A204.1 (cell line): ENCODE data around the gene NEURL1.
"Not testable (repeated sequence)": the region's sequence is repeated elsewhere in the genome, so short reads cannot be mapped to it uniquely, and the experiment has no call there.

Source experiments
- FAIRE-seq: peaks from 2 replicates; lab custom pipeline; 2012; peaks lifted over from hg19 to GRCh38; lab: Jason Lieb, UNC

The NEURL1 gene

DNA sequence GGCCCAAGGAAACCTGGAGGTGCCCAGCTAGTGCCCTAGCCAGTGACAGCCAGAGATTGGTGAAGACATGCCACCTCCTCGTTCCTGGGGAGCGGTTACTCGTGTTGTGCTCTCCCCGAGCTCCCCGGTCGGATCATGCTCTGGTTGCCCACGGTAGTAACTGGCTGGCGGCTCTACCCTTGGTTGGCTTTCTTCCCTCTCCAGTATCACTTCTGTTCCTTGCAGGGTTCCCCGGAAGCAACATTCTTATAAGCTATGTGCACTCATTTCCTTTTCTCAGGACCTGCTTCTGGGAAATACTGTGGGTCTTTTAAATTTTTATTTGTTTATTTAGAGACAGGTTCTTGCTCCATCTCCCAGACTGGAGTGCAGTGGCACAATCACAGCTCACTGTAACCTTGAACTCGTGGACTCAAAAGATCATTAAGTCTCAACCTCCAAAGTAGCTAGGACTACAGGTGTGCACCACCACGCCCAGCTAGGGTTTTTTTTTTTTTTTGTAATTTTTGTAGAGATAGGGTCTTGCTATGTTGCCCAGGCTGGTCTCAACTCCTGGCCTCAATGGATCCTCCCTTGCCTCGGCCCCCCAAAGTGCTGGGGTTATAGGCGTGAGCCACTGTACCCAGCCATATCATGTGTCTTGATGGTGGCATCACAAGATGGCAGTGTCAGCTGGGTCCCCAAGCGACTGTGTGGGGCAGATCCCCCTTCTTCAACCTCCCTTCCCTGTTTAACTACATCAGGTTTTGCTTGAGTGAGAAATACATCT, 27.9 kb upstream of the NEURL1 start:
- no peak for FAIRE-seq

DNA sequence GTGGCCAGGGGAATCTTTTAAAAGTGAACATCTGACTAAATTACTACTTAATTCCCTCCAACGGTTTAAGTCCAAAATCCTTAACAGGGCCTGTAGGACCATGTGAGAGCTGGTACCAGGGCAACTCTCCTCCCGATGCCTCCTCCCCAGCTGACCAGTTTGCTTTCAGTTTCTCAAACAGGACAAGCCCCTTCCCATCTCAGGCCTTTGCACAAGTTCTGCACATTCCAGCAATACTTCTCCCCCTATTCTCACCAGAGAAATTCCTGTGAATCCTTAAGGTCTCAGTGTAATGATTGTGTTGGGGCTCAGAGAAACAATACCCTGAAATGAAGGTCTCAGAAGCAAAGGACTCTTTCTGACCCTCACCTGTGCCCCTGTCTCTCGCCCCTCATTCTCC, 26.8 kb upstream of the NEURL1 start:
- FAIRE-seq = no peak

DNA sequence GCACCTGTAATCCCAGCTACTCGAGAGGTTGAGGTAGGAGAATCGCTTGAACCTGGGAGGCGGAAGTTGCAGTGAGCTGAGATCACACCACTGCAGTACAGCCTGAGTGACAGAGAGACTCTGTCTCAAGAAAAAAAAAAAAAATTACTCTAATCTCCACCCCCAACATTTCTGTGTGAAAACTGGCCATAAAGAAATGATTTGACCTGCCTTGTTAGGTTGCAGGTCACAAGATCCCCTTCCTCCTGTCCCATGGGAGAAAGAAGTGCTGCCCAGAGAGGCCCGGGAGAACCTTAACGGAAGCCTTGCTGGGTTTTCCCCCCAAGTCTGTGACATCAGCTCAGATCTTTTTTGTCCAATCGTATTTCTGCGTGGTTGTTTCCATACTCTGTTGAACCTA, 26.1 kb upstream of the NEURL1 start:
- no peak for FAIRE-seq

DNA sequence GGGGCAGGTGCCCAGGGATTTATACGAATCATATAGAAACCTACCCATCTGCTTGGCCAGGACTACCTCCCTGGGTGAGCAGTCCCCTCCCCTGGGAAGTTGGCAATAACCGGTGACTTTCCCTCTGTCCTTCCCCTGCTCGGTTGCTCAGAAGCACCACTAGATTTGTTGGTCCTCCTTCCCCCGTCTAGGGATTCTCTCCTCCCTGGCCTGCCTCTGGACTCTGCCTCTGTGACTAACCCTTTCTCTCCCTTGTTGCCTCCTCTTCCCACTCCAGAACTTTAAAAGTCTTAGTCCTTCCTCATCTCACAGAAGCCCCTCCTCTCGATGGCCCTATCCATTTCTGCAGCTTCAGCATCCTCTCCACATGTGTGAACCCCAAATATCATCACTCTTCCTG, 24.3 kb upstream of the NEURL1 start:
- no peak for FAIRE-seq

DNA sequence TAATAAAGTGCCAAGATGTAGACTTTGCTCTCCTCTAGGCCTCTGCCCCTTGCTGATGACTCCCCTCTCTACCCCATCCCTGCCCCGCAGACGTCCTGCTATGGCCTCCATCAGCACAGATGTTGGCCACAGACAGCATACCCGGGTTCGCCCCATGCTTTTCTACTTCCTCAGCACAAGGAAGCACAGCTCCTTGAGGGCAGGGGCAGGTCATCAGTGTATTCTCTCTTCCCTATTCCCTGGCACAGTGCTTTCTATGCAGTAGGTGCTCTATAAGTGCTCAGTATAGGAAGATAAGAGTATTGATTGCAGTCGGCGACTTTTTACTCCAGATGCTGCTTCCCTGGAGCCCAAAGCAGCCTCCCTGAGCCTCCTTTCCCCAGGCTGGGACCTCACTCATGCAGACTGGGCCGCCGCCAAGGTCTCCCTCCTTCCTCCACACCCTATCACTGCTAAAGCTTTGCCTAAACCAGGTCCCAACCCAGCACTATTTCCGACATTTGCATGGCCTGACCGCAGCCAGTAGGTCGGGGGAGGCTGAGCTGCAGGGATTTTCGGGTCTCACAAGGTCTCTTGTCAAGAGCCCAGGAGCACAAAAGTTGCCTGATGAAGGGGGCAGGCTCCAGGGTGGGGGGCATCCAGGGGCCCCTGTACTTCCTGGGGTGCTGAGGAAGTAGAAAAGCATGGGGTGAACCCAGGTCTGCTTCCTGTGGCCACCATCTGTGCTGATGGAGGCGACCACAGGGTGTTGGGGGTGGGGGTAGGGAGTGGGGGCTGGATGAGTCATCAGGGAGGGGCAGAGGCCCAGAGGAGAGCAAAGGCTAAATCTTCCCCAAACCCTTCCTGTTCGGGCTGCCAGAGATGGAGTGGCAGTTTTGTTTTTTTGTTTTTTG, 22.5 kb upstream of the NEURL1 start:
- no peak for FAIRE-seq

DNA sequence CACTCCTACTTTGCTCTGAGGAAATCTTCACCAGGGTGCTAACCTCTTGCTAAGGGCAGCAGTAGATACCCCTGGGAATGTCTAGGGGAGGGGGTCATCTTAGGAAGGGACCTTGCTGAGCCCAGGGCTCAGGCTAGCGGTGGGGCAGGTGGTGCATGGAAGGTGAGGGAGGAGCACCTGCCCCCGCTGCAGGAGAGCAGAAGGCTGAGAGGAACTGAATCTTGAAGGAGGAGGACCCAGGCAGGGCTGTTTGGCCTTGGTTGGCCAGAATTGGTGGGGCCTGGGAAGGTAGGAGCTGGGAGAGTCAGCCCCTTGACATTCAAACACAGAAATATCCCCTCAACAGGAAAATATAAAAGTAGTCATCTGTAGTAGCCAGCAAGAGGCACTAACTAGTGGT, 21.5 kb upstream of the NEURL1 start:
- no peak for FAIRE-seq

DNA sequence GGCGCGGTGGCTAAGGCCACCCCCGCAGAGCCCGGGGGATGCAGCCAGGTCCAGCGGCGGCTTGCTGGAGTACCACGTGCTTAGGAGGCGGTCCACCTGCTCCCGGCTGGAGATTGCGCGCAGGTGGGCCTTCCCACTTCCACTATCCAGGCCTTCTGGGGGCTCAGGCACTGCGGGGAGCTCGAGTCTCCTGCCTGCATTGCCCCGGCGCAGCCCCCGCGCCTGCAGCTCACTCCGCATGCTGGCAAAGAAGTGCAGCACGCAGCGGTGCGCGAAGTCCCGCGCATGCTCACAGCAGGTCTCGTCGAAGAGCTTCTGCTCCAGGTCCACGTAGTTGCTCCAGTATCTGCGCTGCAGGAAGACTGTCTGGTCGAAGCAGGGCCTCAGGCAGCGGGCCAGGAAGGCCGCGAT, 20.2 kb upstream of the NEURL1 start:
- no peak for FAIRE-seq

DNA sequence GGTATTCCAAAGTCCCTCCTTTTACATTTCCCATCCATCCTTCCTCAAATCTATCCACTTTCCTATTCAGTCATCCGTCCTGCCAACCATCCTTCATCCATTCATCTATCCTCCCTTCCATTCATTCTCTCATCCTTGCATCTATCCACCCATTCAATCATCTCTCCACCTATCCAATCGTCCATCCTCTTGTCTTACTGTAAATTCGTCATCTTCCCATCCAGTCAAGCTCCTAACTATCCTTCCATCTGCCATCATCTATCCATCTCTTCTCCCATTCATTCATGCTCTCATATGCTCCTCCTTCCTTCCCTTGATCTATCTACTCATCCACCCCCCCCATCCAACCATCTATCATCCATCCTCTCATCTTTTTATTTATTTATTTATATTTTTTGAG, 19.4 kb upstream of the NEURL1 start:
- FAIRE-seq = no peak

DNA sequence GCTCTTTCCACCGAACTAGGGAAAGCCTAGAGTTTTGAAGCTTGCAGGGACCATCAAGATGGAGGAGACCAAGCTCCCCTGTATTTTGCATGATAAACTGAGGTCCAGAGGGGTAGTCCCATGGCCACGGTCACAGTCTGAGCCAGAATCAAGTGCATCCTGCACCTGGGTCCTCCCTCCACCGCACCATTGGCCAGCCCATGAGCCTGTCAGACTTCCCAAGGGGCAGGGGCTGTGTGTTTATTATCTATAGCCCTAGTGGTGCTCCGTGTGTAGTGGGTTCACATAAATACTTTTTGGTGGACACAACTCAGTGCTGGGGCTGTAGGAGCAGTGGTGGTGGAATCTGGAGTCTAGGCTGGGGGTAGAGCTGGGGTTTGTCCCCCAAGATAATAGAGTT, 18.1 kb upstream of the NEURL1 start:
- FAIRE-seq = no peak

DNA sequence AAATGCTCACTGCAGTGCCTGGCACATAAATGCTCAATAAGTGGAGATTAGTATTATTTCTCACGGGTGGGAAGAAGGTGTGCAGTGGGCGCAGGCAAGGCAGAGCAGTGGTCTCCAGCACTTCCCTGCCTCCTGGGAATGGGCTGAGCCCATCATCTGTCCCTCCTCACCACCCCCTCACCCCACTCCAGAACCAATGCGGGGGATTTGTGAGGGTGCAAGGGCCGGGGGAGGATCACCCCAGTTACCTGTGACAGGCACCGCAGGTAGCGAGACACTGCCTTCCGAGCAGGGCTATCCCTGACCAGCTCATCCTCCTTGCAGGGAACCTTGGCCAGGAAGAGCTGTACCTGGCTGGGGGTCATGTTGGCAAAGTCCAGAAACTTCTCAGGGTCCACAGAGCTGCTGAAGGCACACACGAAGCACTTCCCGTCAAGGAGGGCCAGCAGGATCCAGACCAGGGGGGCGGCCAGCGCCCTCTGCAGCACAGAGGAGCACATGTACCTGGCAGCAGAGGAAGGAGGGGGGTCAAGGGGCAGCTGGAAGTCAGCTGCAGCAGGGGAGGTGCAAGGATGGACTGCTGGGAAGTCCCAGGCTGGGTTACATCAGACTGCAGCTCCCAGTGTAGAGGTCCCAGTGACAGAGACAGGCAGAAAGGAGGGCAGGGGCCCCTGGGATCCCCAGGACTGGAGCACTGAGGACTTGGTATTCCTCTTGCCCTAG, 17.3 kb upstream of the NEURL1 start:
- FAIRE-seq = no peak

DNA sequence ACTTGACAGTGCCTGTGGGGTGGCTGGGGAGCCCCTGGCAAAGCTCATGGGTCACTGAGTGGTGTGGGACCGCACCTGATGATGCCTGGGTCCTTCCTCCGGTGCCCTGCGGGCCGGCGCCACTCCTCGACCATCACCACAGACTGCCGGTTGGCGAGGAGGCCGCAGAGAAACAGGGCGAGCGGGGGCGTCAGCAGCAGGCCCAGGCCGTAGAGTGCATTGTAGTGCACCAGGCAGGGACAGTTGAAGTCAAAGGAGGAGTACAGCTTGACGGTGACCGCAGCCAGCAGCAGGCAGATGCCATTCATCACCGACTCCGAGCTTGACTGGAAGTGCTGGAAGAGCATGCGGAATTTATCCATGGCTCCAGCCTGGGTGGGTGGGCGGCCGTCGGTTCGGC, 14.8 kb upstream of the NEURL1 start:
- FAIRE-seq = no peak

DNA sequence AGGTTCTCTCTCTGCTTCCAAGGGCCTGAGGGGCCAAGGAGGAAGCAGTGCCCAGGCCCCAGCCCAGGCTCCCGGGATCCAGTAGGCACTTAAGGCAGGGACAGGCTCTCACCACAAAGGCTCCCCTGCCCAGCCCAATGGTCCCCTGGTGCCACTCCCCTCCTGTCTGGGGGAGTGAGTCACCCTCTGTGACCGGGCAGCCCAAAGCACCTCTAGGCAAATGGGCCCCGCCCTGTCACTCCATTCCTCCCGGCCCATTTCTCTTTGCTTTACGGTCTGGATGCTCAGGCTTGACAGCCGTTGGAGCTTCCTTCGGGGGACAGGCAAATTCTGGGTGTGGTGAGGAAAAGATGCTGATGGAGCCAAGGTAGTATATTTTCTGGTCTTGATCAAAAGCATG, 14.4 kb upstream of the NEURL1 start, which contains the start of gene CALHM3:
Gene CALHM3 (minus strand): TSS at position 106 of the 400 bp plus-strand sequence. CDS start 208 bp downstream, outside the sequence.
- FAIRE-seq = no peak

DNA sequence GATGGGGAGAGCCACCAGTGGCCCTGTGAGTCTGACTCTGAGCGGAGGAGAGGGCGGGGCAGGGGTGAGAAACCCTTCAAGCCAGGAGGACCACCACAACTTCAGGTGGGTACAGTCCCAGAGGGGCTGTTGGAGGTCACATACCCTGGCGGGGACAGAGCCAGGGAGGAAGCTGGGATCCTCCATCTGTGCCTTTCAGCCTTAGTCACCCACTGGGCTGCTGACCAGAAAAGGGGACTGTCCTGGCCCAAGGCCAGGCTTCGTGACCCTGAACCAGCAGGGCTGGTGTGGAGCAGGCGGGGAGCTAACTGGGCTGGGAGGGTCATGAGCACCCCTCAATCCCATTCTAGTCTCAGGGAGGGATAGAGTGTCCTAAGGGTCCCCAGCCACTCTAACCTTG, 13.0 kb upstream of the NEURL1 start:
- FAIRE-seq = no peak

DNA sequence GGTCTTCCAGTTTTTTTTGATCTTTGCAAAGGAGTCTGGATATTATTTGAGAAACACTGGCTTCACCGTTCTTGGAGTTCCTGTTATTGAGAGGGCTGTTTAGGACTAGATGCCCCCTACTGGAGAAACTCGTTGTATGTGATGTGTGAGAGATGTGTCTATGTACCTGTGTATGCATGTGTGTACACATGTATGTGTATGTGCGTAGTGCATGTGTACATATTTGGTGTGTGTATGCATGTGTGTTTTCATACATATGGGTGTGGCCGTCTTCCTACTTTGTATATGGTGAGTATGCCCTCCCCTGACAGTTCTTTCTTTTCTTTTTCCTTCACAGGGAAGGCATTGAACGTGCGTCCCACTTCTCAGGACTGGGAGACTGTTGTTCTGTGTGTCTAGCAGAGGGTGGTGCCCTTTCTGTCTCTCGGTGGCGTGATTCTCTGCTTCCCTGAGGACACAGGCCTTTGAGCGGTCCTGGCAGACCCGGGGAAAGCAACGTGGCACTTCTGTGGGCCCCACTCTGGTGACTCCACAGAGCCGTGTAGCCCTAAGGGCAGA, 11.5 kb upstream of the NEURL1 start:
- peak; percentile 86 for FAIRE-seq

DNA sequence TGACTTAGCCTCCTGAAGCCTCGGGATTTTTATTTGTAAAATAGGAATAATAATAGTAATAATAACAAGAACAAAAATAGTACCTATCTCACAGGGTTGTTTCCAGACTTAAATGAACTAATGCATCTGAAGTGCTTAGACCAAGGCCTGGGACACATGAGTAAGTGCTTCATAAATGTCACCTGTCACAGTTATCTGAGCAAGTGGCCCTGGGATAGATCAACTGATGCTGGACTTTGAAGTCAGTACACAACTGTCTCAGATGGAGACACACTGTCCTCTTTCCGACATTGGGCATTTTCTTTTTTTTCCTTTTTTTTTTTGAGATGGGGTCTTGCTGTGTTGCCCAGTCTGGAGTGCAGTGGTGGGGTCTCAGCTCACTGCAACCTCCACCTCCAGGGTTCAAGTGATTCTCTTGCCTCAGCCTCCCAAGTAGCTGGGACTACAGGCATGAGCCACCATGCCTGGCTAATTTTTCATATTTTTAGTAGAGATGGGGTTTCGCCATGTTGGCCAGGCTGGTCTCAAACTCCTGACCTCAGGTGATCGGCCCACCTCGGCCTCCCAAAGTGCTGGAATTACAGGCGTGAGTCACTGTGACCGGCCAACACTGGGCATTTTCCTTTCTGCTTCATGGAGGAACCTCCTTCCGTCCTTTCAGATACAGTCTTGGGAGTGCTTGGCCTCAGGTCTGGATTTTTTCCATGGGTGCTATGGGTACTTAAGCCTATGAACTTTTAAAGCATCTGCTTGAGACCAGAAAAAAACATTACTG, 6.7 kb upstream of the NEURL1 start:
- FAIRE-seq = not testable (repeated sequence)

DNA sequence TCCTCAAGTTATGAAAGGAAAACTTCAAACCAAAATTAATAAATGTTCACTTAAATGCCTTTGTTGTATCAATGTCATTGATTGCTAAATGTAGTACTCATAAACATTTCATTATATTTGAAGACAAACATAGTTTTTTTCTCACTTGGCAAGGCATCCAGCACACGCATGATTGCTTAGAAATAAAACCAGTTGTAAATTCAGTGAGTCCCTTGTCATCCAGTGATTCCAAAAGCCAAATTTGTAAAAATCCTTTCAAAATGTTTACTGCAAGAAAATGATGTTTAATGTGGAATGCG, 6.1 kb upstream of the NEURL1 start:
- no peak for FAIRE-seq

DNA sequence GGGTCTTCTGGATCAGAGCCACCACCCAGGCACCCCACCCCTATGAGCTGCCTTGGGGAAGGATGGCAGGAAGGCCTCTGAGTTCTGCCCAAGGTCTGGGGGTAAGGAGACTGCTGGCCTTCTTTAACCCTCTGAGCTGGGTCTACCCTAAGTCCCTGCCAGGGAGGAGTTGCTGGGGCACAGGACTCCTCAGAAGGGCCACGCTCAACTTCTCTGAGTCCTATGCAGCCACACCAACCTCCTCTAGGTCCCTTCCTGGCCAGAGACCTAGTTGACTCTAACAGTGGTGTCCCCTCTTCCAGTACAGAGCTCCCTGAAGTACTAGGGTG, 2.6 kb upstream of the NEURL1 start:
- no peak for FAIRE-seq

DNA sequence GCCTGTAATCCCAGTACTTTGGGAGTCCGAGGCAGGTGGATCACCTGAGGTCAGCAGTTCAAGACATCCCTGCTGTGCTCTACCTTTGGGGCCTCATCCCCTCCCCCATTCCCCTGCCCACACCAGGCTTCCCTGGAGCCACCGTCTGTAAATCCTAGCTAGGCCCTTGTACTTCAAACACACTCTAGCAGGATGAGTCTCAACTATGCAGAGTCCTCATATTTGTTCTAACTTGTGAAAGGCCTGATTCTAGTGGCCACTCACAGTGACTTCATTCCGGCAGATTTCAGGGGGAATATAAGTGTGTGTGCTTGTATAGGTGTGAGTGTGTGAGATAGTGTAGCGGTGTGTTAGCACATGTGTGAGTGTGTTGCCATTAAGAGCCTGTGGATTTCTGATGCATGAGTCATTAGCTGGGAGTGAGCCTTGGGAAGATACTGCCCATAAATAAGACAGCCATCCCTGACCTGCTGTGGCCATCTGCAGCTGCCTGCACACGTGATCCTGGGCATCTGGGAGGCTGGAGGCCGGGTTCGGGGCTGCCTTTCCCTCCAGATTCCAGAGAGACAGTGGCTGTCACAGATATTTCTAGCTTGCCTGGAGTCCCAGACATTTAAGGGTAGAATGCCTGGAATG, 1.7 kb upstream of the NEURL1 start:
- no peak for FAIRE-seq

DNA sequence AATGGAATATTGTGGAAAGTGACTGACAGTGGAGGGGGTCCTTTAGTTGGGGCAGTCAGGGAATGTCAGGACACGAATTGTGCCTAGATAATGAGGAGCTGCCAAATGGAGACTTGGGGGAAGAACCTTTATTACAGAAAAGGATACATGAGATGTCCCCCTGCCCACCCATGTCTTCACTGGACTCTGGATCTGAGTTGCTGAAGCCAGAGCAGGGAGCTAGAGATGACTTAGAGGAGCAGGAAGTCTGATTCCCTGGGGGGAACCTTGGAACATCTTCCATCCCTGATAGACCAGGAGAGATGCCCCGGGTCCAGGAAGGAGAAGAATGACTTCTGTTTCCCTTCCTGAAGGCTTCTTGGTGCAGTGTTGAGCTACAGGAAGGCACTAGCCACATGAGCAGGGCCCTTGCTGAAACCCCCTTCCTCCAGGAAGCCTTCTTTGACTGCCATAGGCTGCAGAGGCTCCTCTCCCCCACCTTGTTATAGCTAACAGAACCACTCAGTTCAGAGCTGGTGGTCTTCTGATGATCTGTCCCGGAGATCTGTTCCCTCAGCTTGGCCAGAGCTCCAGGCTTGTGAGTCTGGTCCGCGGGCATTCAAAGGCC, 747 bp upstream of the NEURL1 start:
- no peak for FAIRE-seq

DNA sequence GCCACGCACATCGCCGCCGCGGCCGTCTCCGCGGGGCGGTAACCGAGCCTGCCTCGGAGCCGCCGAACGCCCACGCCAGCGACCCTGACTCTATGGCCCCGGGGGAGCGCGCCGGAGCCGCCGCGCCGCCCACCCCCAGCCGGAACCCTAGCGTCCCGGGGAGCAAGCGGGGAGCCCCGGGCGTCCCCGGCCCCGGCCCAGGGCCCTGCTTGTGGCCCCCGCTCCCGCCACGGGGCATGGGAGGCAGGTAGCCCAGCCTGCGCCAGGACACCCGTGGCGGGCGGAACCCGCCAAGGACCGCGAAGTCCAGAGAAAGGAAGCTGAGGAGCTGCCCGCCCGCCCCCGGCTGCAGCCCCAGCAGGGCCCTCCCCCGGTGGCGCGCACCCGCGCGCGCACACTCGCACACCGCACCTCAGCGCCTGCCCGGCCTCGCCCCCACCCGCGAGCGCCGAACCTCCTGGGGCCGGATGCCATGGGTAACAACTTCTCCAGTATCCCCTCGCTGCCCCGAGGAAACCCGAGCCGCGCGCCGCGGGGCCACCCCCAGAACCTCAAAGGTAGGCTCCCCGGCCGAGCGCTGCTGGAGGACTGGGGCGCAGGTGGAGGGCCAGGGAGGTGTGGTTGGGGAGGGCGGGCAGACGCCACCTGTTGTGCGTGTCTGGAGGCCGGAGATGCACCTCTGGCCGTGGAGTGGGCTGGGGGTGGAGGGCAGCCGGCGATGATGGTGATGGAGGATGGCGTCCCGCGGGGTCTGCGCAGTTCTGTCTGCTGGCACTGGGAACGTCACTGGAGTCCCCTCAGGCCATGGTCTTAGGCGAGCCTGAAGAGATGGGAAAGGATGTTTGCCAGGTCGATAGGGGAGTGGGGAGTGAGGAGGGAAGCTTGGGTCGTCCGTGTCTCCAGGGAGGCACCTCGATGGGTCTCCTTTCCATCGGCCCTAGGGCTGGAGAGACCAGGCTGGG, 692 bp downstream of the NEURL1 start:
- FAIRE-seq = no peak
